Measurements from ENCODE around the gene THSD4.

THSD4 gene

DNA sequence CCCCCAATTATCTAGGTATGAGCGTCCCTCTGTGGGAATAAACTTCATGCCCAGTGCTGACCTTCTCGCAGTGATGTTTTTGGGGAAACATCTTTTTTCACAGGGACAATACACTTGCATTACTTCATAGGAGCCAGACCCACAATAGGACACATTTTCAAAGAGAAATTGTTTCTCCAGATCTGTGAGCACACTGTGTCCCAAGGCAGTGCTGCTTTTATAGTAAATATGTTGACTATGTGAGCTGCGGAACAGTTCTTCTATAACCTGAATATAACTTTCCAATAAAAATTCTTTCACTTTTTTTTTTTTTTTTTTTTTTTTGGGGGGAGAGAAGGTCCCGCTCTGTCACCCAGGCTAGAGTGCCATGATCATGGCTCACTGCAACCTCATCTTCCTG lies 17.4 kb upstream of the THSD4 start:
- DNase-seq (ENCODE audit: low spot score), result no peak

DNA sequence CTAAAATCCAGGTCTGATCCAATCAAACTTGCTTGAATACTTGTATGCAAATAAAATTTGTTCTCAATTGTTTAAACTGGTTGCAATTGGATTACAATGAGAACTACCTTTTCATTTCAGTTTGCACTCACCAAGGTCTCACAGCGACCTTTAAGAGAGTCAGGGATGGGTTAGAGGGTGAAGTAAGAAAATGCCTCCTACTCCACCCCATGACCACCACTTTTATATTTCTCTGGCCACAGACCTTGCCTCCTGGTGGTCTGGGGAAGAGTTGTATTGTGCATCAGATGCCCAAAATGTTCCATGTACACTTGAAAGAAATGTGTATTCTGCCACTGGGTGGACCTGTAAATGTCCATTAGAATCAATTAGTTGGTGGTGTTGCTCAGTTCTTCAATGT lies 16.4 kb upstream of the THSD4 start:
- no peak for DNase-seq (ENCODE audit: low spot score)

GRCh38 chr15:71103102-71103676 lies 12.1 kb upstream of the THSD4 start:
- no peak for DNase-seq (ENCODE audit: low spot score)

DNA sequence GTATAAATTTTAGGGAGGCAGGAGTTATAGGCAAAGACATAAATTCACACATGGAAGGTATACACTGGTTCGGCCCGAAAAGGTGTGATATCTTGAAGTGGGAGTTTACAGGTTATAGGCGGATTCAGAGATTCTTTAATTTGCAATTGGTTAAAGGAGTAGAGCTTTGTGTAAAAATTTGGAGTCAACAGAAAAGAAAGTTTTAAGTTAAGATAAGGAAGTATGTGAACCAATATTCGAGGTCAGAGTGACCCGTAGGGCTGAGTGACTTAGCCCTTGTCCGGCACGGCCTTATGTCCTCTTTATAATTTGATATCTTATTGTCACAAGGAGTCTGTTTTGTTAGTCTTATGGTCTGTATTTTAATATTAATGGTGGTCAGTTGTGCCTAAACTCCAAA lies 10.6 kb upstream of the THSD4 start:
- no peak for DNase-seq (ENCODE audit: low spot score)

DNA sequence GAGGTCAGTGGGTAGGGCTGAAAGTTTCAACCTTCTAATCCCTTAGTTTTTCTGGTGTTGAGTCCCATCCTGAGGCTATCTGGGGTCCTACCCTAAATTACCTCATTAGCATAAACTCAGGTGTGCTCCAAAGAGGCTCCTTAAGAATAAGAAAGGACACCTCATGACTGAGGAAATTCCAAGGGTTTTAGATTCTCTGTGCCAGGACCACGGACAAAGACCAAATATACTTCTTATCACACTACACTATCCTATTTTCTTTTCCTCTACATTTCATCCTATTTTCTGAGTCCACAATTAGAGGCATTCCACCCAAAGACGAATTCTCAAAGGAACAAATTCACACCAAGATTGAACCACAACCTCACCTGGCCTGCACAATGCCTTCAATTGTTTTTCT lies 9.8 kb upstream of the THSD4 start:
- DNase-seq (ENCODE audit: low spot score), result no peak

DNA sequence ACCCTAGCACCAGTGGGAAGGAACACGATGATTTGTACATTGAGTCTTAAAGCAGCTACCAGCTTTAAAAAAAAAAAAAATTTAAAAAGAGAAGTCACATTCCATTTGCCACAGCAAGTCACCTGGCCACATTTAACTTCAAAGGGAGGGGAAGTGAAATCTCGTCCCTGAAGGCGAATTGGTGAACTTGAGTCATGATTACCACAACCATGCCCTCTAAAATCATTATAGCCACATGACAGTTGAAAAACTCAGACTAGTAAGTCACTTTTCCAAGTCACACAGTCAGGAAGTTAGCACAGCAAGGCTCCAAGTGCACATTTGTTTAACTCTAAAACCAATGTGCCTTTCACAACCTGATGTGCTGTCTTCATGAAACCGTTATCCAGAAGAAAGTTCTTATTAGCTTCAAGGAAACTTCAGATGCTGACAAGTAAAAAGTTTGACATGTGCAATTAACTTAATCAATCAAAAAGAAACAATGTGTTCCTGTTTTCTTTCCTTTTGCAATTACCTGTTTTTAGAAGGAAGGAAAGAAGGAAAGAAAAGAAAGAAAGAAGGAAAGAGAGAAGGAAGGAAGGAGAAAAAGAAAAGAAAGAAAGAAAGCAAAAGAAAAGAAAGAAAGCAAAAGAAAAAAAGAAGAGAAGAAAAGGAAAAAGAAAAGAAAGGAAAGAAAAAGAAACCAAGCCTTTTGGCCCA lies 8.3 kb upstream of the THSD4 start:
- no peak for DNase-seq (ENCODE audit: low spot score)

DNA sequence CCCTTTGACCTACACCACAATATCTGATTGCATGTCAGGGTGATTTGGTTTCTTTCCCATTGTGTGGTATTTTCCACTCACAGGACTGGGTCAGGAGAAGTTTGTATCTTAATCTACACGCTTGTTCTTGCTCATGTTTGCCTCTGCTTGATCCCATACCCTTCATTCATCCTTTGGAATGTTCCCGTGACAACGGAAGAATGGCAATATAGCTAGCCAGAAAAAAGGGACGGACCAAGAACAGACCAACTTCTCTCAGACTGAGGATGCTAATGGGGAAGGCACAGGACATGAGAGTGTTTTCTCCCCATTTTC lies 7.8 kb upstream of the THSD4 start:
- DNase-seq (ENCODE audit: low spot score), result no peak

DNA sequence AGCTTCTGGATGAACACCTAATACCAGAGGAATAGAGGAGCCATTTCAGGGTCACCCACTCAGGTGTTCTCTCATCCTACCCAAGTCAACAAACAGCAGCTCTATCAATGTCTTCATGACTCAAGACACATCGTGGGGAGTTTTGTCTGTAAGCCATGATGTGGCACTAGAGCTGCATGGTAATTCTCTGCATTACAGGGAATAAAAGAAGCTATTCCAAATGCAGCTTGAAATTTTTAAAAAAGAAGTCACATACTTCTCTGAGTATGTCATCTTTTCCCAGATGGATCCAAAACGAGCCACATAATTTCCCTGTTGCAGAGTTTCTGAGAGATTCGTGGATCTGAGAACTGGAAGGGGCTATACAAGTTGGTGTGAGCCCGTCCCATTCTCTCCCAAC lies 6.1 kb upstream of the THSD4 start:
- DNase-seq (ENCODE audit: low spot score), result no peak

DNA sequence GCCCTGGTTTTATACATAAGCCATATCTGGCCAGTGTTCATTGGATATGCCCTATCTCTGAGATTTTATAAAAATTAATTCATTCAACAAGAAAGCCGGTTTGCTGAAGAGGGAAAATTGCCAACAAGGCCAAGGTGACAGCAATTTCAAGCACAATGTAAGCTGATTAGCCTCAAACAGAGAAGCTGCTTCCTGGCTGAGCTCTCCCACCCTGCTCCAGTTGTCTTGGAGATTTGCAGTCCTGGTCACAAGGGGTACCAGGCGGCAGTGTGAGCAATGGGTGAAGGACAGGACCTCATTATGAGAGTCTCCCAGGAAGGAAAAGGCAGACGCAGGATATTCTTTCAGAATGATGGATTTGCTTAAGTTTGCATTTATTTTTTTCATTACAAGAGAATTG lies 5.4 kb upstream of the THSD4 start:
- no peak for DNase-seq (ENCODE audit: low spot score)

DNA sequence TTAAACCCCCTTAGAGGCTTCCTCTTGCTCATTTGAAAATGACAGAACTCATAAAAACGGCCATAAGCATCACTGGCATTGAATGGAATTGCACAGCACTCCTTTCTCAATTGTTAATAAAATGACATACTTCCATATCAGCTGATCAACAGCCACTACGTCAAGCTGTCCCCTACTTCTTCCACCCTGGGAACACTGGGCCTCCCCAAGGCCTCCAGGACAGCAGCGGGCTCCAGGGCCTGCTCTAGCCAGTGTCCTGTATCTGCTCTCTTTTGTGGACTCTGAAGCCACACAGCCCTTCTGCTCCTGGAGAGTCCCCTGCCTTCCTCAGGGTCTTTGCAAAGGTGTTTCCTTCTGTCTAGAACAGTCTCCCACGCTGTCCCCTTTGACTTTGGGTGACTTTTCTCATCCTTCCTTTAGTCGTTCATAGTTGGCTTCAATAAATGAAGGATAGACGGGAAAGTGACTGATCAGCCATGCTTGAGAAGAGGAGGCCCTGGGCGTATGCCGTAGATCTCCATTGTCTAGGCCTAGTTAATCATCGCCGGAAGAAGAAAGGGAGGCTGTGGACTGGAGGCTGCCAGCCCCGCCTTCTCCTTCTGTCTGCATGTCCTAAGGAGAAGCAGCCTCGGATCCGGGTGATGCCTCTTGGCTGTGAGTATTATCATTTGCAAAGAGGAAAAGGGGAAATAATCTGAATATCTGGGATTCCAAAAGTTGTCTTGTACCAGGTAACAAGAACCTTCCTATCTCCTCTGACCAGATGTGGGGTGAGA lies 4.7 kb upstream of the THSD4 start:
- no peak for DNase-seq (ENCODE audit: low spot score)

DNA sequence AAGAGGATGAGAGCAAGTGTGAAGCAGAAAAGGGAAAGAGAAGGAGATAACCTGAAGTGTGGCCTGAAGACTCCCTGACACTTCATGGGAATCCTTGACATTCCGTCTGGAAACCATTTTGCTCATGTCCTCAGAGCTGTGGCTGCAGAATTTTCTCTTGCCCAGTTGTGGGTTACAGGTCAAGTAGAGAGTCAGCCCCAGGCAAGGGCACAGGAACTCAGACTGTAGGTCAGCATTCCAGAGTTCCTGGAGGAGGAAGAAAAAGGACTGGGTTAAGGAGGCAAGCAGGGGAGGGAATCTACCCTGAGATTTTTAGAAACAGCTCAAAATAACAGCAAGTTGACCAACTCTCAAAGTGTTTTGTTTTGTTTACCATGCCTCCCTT lies 4.1 kb upstream of the THSD4 start:
- DNase-seq (ENCODE audit: low spot score), result no peak

GRCh38 chr15:71111950-71112349 lies 3.3 kb upstream of the THSD4 start:
- DNase-seq (ENCODE audit: low spot score), result no peak

GRCh38 chr15:71112429-71112828 lies 2.8 kb upstream of the THSD4 start:
- DNase-seq (ENCODE audit: low spot score), result no peak

DNA sequence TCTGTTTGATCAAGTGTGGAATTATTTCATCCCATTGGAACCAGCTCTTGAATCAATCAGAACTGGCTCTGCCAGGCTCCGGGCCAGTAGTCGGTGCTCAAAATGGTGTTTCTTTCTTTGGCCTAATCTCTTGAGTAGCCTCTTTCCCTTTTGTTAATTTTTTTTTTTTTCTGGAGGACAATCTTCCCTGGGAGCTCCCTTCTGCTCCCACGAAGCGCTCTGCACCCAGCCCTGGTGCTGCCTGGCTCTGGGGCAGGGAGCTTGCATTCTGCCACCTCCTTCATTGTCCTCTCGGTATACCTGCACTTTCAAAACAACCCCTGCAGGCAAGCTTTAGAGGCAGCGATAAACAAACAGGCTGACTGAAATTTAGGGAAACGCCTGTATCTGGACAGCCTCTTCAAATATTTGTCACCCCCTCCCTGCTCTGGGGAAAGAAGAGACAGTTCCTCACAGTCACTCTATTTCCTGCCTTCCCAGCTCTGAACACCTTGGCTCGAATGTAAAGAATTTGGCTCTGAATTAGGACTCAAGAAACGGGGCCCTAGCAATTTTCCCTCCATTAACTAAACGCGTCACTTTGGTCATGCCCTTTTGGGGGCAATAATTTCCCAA lies 1.1 kb upstream of the THSD4 start:
- DNase-seq (ENCODE audit: low spot score), result no peak

DNA sequence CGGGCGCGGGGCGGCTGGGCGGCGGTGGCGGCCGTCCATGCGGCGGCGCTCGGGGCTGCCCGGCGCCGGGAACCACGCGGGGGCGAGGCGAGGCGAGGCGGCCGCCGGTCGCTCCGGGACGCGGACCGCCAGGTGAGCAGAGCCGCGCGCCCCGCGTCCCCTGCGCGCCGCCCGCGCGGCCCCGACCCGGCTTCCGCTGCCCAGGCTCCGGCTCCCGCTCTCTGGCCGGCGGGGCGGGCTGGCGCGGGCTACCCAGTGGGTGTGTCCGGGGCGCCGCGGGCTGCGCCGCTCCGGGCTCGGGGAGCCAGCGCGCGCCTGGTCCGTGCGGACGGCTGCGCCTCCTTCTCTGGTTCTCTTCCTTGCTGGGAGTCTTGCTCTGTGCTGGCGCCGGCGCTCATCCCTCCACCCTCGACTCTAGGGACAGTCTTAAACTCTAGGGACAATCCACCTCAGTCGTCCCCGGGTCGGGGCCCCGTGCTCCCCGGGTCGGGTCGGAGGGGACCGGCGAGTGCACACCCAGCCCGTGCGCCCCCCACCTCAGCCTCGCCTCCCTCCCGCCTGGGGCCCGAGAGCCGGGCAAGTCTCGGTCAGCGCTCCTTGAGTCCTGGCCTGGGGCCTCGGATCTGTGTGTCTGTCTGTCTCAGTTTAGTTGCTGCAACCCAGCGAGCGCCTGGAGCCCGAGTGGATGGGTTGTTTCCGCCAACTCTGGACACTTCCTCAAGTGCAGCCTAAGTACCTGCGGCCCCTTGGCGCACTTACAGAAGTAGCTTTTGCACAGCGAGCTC lies 488 bp downstream of the THSD4 start:
- DNase-seq (ENCODE audit: low spot score), result no peak

- no peak for DNase-seq (ENCODE audit: low spot score)
These were observed 1.1 kb downstream of the THSD4 start for GRCh38 chr15:71116366-71116765.

DNA sequence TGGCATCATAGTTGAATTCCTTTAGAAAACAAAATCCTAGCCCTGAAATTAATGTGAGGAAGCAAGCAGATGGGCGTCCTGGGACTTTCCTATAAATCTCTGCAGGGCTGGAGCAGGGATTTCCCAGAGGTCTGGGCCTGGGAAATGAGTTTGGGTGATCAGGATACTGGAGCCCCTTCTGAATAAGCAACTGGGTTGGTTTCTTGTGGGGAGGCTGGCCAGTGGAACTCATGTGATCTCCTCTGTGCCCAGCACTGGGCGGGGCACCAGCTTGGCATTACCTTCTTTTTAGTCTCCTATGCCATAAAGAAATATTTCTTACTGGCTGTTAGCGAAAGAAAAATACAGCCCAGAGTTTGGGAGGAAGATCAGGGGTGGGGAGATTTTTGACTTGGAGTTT lies 1.7 kb downstream of the THSD4 start:
- no peak for DNase-seq (ENCODE audit: low spot score)

- no peak for DNase-seq (ENCODE audit: low spot score)
These were observed 2.5 kb downstream of the THSD4 start for GRCh38 chr15:71117714-71118305.

DNA sequence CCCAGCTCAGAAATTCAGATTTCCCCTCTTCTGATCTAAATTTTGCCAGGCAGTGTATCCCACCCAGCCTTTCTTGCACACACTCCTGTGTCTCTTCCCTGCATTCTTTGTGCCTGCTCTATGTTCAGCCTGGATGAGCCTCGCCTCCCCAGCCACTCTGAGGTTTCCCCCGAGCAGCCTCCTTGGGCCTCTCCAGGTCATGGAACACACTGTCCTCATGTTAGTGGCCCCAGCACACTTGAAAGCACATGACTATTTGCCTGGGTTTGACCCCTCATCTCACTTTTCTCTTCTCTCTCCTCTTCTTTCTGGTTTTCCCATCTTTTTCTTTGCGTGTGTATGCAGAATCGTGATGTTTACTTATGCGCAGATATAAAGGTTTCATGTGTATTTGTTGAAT lies 3.1 kb downstream of the THSD4 start:
- no peak for DNase-seq (ENCODE audit: low spot score)

- DNase-seq (ENCODE audit: low spot score), result no peak
These were observed 3.8 kb downstream of the THSD4 start for GRCh38 chr15:71118881-71119632.

DNA sequence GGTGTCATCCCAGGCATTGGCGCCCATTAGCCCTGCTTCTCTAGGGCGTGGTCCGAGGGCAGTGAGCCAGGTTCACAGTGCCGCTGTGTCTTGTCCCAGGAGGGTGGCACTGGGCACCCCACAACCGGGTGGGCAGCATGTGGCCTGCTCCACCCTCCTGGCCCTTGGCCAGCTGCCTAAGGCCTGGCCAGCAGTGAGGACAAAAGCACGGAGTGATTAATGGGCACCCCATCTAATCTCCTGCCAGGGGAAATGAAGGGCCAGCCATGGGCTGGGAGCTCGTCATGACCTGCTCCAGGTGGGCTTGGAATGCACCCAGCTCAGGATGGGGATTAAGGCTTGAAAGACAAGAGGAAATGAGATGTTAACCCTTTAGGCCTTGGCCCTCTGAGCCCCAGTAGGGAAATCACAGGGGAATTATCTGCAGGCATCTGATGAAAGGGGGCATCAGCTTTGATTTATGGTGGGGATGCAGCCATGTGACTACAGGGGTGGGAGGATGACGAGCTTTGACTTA lies 5.2 kb downstream of the THSD4 start:
- DNase-seq (ENCODE audit: low spot score), result no peak
